NCI-H345 (cell line): ENCODE results near the gene TSPAN3.

ENCODE experiments used
- DNase-seq: peaks from one replicate; lab custom pipeline; 2025; lab: John Stamatoyannopoulos, UW

TSPAN3 gene

GRCh38 chr15:77033729-77034671, 36.9 kb downstream of the TSPAN3 start:
- no peak for DNase-seq

GRCh38 chr15:77033417-77033728, 37.5 kb downstream of the TSPAN3 start:
- no peak for DNase-seq

- no peak for DNase-seq
Observed at GRCh38 chr15:77032647-77033416, 38.1 kb downstream of the TSPAN3 start.

GRCh38 chr15:77032052-77032646, 38.8 kb downstream of the TSPAN3 start:
- no peak for DNase-seq

GRCh38 chr15:77031376-77032050, 39.4 kb downstream of the TSPAN3 start:
- DNase-seq = peak; percentile 20

GRCh38 chr15:77030928-77031375, 40.0 kb downstream of the TSPAN3 start:
- no peak for DNase-seq

DNA sequence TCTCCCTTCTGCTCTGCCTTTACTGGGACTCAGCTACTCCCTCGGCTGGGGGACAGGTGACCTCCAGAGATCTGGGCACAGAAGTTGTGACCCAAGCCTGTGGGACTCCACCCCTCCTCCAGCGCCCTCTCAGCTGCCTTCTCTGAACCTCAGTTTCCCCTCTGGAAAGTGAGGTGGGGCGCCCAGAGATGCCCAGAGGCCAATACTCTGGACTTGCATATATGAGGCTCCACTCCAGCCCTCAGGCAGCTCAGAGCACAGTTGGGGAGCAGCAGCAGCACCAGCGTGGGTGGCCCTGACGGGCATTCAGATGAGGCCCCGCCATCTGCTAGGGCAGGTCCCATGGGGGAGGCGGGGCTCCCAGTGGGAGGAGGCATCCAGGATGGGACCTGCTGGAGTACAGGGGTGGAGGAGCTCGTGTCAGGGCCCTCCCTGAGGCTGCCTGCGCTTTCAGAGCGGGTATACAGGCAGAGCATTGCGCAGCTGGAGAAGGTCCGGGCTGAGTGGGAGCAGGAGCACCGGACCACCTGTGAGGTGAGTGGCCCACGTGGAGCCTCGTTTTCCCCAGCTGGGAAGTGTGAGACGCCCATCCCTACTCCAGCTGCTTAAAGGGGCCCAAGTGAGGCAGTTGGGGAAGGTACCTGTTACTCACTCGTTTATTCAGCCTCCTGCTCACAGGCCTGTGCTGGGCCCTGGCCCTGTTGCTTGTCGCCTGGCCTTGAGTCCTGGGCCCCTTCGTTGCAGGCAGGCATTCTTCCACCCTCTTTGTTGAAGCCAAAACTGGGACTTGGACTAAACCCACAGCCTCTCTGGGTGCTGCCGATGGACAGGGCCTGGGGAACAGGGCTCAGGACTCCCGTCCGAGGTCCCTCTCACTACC, 40.6 kb downstream of the TSPAN3 start:
- DNase-seq = no peak

DNA sequence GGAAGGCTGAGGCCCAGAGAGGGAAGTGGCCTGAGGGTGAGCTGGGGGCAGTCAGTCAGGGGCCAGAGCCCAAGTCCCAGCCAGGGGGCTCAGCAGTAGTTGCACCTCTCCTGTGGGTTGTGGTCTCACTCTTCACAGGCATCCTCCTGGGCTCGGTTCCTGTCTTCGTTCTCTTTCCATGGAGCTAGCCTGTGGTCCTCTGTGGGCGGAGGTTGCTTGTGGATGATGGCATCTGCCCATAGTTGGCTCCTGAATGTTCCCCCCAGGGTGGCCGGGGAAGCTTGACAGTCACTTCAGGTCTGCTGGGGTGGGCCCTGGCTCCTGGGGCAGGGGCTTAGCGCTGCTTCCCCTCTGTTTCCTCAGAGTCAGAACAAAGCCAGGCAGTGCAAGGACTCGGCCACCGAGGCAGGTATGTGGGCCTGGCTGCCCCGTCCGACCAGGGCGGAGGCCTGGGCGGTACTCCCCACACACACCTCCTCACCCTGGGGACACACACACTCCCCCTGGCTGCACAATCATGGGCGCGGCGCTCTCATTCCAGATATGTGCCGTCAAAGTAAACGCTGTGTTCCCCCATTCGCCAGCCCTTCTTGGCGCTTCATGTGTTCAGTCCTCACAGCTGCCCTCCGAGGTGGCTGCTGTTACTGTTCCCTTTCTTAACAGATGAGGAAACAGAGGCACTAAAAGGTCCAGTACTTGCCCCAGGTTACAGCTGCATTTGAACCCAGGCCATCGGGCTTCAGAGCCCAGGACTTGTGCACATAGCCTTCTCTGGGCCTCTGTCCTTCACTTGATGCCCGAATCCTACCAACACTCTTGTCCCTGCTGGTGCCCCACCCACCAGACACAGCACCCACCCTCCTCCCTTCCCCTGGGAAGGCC, 41.5 kb downstream of the TSPAN3 start:
- DNase-seq = no peak

DNA sequence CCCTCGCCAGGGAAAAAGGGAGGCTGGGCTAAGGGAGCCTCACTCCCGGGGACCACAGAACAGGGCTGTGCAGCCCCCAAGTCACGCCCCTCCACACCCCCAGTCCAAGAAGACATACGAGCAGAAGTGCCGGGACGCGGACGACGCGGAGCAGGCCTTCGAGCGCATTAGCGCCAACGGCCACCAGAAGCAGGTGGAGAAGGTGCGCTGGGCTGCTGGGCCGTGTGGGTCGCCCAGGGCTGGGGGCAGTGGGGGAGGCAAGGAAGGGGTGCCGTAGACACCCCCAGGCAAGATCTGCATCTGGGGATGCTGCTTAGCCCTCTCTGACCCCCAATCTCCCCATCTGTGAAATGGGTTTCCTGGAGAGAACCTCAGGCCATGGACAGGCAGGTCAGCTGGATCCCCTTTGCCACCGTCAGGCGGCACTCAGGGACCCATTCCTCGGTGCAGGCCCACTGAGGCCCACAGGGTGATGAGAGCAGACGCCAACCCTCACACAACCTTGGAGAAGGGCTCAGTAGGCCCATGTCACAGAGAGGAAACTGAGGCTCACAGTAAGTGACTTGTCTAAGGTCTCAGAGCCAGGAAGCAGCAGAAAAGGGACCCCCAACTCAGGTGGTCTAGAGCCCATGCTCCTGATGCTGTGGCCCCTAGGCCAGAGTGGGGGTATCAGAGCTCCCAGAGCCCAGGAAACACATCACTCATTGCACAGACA, 42.3 kb downstream of the TSPAN3 start:
- DNase-seq = no peak

DNA sequence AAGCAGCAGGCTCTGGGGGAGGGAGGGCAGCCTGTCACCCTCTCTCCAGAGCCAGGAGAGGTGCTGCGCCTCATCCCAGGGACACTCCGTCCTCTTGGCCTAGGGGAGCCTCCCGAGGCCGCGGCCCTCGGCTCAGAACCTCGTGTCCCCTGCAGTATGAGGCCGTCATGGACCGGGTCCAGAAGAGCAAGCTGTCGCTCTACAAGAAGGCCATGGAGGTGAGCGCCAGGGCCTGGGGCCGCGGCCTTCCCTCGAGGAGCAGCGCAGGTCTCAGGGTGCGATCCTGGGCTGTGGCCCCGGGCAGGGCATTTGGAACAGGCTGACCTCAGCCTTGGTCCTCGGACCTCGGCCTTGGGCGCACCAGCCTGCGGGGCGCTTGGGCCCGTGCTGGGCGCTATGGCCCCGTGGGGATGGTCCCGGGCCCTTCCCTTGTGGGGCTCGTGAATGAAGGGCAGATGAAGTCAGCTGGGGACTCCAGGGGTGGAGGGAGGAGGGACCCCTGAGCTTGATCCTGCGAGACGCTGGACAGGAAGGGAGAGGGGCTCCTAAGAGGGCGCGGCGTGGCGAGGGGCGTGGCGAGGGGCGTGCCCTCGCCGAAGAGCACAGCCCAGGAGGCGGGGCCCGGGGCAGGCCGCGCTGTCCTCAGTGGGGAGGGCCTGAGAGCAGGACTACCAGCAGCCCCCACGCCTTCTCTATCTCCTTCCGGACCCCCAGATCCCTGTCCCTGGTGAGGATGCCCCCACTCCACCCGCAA, 43.0 kb downstream of the TSPAN3 start:
- no peak for DNase-seq

GRCh38 chr15:77027111-77027696, 43.7 kb downstream of the TSPAN3 start:
- DNase-seq = no peak

DNA sequence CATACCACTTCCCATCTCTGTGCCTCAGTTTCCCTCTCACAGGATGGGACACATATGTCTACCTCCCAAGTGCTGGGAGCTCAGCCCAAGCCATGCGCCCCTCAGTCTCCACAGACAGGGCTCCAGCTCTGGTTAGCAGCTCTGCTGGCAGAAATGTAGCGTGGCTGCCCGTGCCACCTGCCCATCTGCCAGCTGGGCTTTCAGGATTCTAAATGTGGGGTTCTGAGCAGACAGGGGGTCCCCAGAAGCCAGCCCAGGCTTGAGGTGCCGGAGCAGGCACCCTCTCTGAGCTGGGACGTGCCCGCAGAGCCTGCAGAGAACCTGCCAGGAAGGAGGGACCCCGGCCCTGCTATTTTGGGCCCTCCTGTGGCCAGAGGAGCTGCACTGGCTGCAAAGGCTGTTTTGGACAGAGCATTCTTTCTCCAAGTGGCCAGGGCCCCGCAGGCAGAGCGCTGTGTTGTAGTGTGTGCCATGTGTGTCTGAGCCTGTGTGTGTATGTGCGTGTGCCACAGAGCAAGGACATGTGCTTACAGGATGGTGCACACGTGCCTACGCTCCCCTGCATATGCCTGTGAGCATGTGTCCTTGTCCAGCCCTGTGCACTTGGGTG, 44.3 kb downstream of the TSPAN3 start:
- no peak for DNase-seq

DNA sequence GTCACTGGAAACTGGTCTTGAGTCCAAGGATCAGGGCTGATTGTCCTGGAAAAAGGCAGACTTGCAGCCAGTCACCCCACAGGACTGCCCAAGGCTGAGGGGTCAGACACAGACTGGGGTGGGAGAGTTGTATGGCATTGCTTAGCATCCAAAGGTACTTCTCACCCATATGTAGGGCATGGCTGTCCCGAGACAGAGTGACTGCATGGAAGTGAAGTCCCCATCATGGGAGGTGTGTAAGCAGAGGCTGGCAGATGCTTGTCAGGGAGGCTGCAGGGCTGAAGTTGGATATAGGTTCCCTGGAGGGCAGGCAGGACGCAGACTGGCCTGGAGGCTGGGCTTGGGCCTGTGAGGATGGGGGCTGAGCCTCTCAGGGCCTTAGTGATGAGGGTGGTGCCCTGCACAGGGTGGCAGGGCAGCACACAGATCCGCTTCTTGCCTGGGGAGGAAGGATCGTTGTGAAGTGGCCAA, 44.9 kb downstream of the TSPAN3 start:
- no peak for DNase-seq

DNA sequence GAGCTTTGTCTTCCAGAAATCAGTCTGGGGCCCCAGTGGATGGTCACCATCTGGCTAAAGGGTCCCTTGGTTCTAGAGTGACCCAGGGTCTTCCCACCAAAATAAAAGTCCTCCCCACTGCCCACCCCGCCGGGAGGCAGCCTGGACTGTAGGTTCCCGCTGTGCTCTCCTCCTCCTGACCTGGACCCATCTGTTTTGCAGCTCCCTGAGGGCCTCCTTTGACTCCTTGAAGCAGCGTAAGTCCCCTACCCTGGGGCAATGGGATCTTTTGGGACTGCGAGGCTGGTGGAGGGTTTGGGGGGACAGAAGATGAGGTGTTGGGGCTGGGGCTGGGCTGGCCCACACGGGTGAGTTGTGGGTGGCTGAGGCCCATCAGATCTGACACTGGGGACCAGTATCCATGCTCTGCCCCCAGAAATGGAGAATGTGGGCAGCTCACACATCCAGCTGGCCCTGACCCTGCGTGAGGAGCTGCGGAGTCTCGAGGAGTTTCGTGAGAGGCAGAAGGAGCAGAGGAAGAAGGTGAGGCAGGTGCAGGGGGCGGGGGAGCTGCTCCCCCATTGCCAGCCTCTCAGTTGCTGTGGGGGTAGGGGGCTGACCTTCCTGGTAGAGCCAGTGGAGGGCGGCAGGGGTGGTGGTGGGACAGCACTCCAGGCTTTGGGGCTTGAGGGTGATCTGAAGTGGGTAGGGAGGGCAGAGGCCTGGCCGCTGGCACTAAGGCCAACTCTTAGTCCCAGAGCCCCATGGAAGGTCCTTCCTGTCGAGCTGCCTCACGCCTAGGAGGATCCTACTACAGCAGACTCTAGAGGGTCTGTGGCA, 45.6 kb downstream of the TSPAN3 start:
- no peak for DNase-seq

GRCh38 chr15:77024273-77025082, 46.4 kb downstream of the TSPAN3 start:
- peak; percentile 35 for DNase-seq
